GM18858 (cell line): ENCODE measurements around the gene BEX4.
A peak's percentile ranks its signal among the peaks of the same experiment; 100 is the strongest.

Experiments used
- ATAC-seq: cut with Tn5 transposase; IDR thresholded peaks from one replicate; pipeline ENCODE4 v1.9.1; 2021; ENCODE audit not compliant: unreplicated experiment

BEX4 gene

DNA sequence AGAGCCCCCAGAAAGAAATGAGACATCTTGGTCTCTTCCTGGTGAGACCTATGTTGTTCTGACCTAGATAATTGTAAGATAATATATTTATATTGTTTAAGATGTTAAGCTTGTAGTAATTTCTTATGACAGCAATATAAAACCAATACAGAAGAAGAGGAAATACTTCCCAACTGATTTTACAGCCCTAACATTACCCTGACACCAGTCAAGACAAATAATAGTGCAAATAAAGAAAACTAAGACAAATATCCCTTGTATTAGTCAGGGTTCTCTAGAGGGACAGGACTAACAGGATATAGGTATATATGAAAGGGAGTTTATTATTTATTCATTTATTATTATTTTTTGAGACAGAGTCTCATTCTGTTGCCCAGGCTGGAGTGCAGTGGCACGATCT is 21.4 kb downstream of the BEX4 start:
- no peak for ATAC-seq

DNA sequence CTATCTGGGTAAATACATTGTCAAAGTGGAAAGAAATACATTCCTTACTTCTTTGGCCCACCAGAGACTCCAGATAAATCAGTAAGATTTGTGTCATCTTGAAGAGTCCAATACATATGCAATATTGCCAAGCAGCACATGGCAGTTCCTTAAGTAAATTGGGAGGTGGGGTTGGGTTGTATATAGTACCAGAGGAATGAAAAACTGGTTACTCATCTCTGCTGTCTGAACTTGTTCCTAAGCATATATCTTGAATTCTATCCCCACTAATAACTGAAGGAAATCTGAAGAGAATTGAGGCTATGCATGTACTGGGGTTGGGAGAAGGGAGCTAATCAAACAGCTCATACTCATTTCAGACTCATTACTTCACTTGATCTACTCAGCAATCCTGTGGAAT is 25.2 kb downstream of the BEX4 start:
- no peak for ATAC-seq

- no peak for ATAC-seq
Measured at GRCh38 chrX:103248553-103248952, 33.6 kb downstream of the BEX4 start.

DNA sequence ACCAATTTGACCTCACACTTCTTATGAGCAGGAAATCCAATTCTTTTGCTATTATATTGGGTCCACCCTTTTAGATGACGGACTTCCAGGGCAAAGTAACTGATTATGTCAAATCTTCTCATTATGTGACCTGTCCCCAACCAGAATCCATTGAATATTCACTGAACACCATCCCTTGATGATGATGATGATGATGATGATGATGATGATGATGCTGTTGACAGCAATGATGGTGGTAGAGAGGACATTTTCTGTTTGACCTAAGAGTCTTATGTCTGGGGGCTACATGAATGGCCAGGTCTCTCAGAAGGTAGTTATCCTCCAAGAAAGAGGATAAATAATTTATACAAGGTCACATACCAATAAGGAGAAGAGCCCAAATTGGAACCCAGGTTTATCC is 34.9 kb downstream of the BEX4 start:
- ATAC-seq = no peak

DNA sequence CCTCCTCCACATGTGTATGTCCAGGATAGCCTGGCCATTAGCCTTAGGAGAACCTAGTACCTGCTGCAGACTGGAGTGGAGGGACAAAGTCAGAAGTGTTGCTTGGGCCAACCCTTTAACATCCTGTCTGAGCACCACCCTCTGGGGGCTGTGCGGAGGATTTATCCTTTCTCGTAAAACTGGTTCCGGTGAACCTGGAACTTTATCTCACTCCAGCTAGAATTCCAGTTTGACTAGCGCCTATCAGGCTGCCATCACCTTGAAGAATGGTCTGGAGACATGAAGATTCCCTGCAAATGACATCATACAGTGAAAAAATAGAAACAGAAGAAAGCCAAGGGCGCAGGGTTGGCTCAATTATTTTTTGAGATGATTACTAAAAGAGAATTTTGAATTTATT is 36.1 kb downstream of the BEX4 start:
- ATAC-seq = no peak

DNA sequence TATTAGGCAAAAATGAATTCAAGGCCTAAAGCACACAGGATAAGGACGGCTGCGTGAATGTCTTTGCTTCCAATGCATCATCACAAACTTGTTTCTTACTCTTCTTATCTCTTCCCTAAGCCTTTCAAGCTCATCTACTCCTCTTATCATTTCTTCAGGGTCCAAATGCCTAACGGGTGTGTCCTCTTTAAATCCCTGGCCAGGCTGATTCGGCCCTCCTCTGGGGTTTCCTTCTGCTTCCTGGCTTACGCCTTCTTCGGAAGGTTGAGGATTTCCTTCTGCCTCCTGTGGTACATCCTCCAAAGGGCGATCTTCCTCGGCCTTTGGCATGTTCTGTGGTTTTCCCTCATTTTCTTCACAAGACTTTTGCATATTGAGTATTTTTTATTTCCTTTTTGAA is 38.7 kb downstream of the BEX4 start:
- no peak for ATAC-seq

GRCh38 chrX:103254171-103254824 is 39.4 kb downstream of the BEX4 start:
- ATAC-seq = peak; percentile 36

- ATAC-seq = peak; percentile 97
Measured at GRCh38 chrX:103254921-103255493, 40.1 kb downstream of the BEX4 start, which contains the start of gene TCEAL8. Gene TCEAL8 (minus strand): TSS chrX:103255155. CDS start chrX:103253979, 1,176 bp downstream.

GRCh38 chrX:103256651-103257050 is 41.7 kb downstream of the BEX4 start:
- no peak for ATAC-seq

- ATAC-seq = no peak
Measured at GRCh38 chrX:103258275-103258674, 43.4 kb downstream of the BEX4 start.
